ENCODE measurements around the gene SKAP1.

The SKAP1 gene

GRCh38 chr17:48160177-48161081 lies 269.6 kb downstream of the SKAP1 start:
- DNase-seq = no peak

GRCh38 chr17:48159232-48159631 lies 270.8 kb downstream of the SKAP1 start:
- no peak for DNase-seq

- peak; percentile 28 for DNase-seq
These were observed 274.0 kb downstream of the SKAP1 start for GRCh38 chr17:48155889-48156611.

- DNase-seq = peak; percentile 23
These were observed 276.2 kb downstream of the SKAP1 start for GRCh38 chr17:48153691-48154358.

GRCh38 chr17:48152289-48152688 lies 277.7 kb downstream of the SKAP1 start:
- DNase-seq = no peak

- DNase-seq = no peak
These were observed 278.8 kb downstream of the SKAP1 start for GRCh38 chr17:48151220-48151619.

- no peak for DNase-seq
These were observed 279.4 kb downstream of the SKAP1 start for GRCh38 chr17:48150597-48151001.

GRCh38 chr17:48149787-48150463 lies 280.1 kb downstream of the SKAP1 start:
- no peak for DNase-seq

GRCh38 chr17:48148854-48149786 lies 280.9 kb downstream of the SKAP1 start:
- DNase-seq = peak; percentile 61

- DNase-seq = no peak
These were observed 281.8 kb downstream of the SKAP1 start for GRCh38 chr17:48148029-48148770.

GRCh38 chr17:48144976-48145798 lies 284.8 kb downstream of the SKAP1 start:
- DNase-seq = no peak

- DNase-seq = no peak
These were observed 285.8 kb downstream of the SKAP1 start for GRCh38 chr17:48144231-48144630.

- no peak for DNase-seq
These were observed 286.4 kb downstream of the SKAP1 start for GRCh38 chr17:48143629-48144028.

GRCh38 chr17:48139944-48140343 lies 290.1 kb downstream of the SKAP1 start:
- DNase-seq = no peak

GRCh38 chr17:48137656-48138055 lies 292.4 kb downstream of the SKAP1 start:
- DNase-seq = no peak

- no peak for DNase-seq
These were observed 295.0 kb downstream of the SKAP1 start for GRCh38 chr17:48134912-48135480.

- DNase-seq = no peak
These were observed 297.6 kb downstream of the SKAP1 start for GRCh38 chr17:48132385-48132784.

- peak; percentile 58 for DNase-seq
These were observed 298.7 kb downstream of the SKAP1 start for GRCh38 chr17:48131216-48131824.

GRCh38 chr17:48129981-48130380 lies 300.0 kb downstream of the SKAP1 start:
- DNase-seq = no peak
